Stimulated activated CD8-positive, alpha-beta memory T cell treated with anti-CD3 and anti-CD28 coated beads, Interleukin-7, amount 100 ng/mL, for 24 hours (primary cell): ENCODE measurements around the gene NARS2.
A peak's percentile ranks its signal among the peaks of the same experiment; 100 is the strongest.
"Not testable (repeated sequence)": the region's sequence is repeated elsewhere in the genome, so short reads cannot be mapped to it uniquely, and the experiment has no call there.

ENCODE experiments used
- DNase-seq: peaks from one replicate; pipeline ENCODE4 v3.0.0-alpha.2; 2020; ENCODE audit warnings: low read depth

The NARS2 gene

GRCh38 chr11:78478536-78478935, 96.1 kb downstream of the NARS2 start:
- DNase-seq, result no peak

DNA sequence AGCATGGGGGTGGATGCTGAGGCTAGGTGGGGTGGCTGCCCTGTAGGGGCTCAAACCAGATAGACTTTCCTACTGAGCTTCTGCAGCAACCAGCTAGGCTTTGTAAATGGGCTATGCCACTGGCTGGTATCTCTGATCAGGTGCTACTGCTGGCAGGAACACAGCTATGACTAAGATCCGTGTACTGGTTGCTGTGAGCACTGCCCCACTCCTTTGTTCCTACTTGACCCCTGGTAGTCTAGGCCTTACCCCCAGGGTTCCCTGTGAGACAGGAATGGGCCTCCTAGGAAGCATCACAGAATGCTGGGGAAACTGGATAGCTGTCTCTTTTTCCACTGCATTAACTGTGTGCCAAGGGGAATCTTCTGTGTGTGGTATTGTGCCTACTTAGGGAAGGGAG, 98.6 kb downstream of the NARS2 start:
- DNase-seq, result no peak

- no peak for DNase-seq
These were observed 100.2 kb downstream of the NARS2 start for GRCh38 chr11:78474451-78474850.

DNA sequence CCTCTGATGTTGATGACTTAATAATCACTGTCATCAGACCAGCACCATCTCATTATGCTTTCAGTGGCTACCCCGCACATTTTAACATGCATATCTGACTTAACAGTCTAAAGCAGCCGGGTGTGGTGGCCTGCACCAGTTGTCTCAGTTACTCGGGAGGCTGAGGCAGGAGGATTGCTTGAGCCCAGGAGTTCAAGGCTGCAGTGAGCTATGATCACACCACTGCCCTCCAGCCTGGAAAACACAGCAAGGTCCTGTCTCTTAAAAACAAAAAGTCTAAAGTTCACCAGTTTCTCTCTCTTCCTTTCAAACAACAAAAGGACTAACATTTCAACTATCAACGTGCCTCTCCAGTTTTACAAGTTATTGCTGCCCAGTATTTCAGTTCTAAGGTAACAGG, 101.8 kb downstream of the NARS2 start:
- no peak for DNase-seq

- DNase-seq, result no peak
These were observed 102.3 kb downstream of the NARS2 start for GRCh38 chr11:78472382-78472781.

DNA sequence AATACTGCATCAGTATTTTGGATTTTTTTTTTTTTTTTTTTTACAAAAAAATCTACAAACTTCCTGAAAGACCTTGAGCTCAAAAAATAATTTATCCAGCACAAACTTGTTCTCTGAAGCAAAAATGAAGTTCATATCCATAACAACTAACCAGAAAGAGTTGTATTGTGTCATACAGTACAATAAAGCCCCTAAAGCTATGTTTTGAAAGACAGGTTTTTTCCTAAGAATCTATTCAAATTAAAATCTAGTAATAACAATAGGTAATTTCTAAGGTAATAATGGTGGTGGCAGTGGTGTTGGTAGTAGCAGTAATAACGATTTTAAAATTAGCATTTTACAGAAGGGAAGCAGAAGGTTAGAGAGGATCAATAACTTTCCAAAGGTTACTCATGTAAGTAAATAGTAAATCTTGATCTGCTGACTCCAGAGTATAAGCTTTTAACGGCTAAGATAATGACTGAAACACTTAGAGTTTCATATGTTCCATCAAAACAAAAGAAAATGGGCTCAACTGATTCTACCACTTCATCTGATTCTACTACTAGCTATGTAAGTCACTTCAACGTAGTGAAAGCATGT, 103.7 kb downstream of the NARS2 start:
- no peak for DNase-seq

DNA sequence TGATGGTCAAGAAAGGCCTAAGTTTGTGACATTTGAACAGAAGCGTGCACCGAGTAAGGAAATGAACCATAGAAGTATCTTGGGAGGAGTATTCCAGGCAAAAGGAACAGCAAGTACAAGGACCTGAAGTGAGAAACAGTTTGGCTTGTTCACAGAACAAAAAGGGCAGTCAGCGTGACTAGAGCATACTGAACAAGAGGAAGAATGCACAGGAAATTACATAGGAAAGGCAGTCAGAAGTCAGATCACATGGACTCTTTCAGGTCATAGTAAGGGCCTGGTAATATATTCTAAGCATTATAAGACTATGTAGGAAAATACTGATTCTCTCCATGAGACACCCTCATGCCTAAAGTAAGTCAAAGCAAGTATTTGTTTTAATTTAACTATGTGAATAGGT, 104.8 kb downstream of the NARS2 start:
- no peak for DNase-seq

GRCh38 chr11:78467931-78468330, 106.7 kb downstream of the NARS2 start:
- DNase-seq, result no peak

- no peak for DNase-seq
These were observed 107.3 kb downstream of the NARS2 start for GRCh38 chr11:78467370-78467769.

DNA sequence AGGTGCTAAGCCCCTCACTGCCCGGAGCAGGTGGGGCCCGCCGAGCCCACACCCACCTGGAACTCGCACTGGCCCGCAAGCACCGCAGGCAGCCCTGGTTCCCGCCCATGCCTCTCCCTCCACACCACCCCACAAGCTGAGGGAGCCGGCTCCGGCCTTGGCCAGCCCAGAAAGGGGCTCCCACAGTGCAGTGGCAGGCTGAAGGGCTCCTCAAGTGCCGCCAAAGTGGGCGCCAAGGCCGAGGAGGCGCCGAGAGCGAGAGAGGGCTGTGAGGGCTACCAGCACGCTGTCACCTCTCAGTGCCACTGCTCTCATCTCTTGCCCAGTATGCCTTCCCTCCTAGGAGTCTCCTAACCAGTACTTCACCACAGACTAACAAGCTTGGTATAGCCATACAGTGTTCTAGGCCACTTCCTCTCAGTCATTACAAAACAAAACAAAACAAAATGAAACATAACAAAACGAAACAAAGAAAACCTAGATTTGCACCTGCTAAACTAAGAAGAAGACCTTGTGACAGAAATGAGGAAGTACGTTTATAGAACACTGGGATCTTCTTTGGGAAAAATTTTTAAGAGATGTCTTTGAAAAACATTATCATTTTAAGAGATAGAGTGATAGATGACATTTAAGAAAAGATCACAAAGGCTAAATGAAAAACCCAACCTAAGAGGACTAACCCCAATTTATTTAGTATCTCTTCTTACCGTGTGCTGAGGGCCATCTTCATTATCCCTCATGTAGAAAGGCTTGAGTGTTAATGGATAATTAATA, 109.3 kb downstream of the NARS2 start:
- peak; percentile 4 for DNase-seq

DNA sequence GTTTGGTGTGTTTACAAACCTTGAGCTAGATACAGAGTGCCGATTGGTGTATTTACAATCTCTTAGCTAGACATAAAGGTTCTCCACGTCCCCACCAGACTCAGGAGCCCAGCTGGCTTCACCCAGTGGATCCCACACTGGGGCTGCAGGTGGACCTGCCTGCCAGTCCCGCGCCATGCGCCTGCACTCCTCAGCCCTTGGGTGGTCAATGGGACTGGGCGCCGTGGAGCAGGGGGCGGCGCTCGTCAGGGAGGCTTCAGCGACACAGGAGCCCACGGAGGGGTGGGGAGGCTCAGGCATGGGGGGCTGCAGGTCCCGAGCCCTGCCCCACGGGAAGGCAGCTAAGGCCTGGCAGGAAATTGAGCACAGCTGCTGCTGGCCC, 109.9 kb downstream of the NARS2 start:
- DNase-seq, result not testable (repeated sequence)

- no peak for DNase-seq
These were observed 114.2 kb downstream of the NARS2 start for GRCh38 chr11:78460471-78460870.

GRCh38 chr11:78459738-78460137, 114.9 kb downstream of the NARS2 start:
- DNase-seq, result no peak

- DNase-seq, result no peak
These were observed 117.2 kb downstream of the NARS2 start for GRCh38 chr11:78457448-78457847.

DNA sequence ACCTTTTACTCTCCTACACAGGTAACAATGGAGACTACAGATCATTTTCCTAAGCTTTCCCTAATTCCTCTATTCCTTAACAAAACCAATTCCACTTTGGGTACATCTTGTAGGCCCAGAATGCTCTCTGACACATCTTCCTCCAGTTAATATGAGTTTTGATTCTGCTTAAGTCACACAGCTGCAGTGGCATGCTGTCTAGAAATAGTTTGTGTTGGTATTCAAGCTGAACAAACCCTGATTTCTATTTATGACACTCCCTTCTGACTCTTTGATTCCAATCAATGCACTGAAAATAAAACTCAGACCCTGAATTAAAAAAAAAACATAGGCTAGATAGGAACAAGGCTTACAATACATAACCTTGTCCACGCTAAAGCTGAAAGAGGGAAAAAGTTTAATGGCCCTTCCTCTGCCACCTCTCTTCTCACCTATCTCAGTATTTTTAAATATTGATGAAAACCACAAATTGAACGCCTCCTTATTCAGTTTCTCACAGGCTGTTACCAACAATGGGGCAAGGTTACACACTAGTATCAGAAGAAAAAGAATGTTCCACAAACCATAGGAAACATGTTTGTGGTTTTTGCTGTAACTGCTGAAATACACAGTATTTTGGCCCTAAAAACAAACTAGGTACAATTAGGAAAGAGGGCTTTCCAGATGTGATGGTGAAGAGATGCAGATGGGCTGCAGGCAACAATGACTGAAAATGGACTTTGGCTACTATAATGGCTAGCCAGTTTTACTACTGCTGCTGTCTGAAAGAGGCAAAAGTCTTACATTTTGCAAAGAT, 121.3 kb downstream of the NARS2 start:
- no peak for DNase-seq

GRCh38 chr11:78451371-78452150, 123.1 kb downstream of the NARS2 start:
- no peak for DNase-seq

GRCh38 chr11:78450866-78451265, 123.8 kb downstream of the NARS2 start:
- DNase-seq, result no peak

GRCh38 chr11:78449866-78450265, 124.8 kb downstream of the NARS2 start:
- DNase-seq, result no peak

DNA sequence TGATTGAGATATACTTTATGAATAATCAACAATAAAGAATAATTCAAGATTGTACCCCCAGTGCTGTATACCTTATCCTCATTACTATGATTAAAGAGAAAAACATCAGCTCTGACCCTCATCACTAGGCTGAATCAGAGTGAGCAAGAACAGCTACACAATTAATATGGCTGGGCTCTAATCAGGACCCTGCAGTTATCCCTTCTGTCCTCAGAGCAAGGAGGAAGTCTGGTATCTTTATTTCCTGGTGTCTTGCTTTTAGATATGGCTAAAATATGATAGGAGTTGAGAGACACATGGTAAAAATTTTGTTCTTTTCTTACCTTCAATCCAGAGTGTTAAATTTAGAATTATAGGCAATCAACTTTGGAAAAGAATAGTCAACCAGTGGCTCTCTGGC, 128.5 kb downstream of the NARS2 start:
- DNase-seq, result no peak

- DNase-seq, result no peak
These were observed 129.9 kb downstream of the NARS2 start for GRCh38 chr11:78444726-78445125.

DNA sequence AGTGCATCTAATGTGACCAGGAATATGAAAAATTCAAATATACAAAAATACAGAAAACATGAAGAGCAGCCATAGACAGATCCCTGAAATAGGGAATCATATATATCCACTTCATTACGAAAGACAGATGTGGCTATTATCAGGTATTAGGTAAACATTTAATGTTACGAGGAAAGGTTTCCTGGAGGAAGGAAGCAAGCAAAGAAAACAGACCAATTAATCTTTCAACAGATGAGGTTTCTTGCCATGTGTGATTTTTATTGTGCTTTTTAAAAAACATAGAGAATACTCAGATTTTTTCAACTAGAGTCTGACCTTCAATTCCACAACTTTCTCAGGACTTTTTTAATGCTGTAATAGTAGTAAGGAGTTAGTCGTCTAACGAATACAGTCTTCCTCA, 132.7 kb downstream of the NARS2 start:
- no peak for DNase-seq

DNA sequence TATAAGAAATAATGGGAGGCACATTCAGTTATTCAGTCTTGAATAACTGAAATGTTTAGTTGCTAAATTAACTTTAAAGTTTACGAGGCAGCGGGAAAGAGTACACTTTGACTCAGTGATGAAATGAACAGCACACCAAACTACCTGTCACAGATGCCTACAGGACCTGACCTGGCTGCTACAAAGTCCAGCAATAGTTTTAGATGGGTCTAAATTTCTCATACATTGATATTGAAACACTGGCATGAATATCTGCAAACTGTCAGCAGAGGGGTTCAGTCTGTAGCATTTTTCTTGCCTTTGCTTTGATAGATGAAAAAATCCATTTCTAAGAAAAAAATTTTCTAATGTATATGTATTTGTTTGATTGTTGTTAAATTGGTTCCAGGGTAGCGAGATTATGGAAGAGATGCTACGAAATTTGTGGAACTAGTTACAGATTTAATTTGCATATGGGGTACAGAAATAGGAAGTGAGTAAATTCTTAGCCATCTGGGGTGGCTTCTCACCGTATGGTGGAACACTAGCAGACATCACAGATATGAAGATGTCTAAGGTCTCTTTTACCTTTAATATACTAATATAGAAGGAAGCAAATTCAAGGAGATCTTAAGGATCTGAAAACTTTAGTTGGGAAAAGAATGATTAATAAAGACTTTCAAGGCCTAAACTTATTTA, 136.2 kb downstream of the NARS2 start:
- no peak for DNase-seq
